HepG2 (cell line): Measurements from ENCODE around the gene KMT2B. TPM values are rescaled to one million over a fixed set of nuclear protein-coding genes. Genes with fewer than 3 reads are reported as not detected.
A peak's percentile ranks its signal among the peaks of the same experiment; 100 is the strongest.

ENCODE experiments used
- ATAC-seq: fragments of 200-7000 bp; cut with Tn5 transposase; 3 replicates; pipeline ENCODE4 v1.9.1; 2020; ENCODE audit warnings: mild to moderate bottlenecking, moderate library complexity
- BruUV-seq: library from RNA; stranded (reverse); fragments of 400-500 nt; replicated peaks from 2 replicates; lab custom pipeline; 2021; lab: Mats Ljungman, UMichigan
- CTCF ChIA-PET: fragments of 300-600 bp; formaldehyde crosslinking; extraction: SDS; loops from one replicate; lab custom pipeline; 2021; ENCODE audit warnings: low total read pairs, inconsistent platforms, low intra/inter-chr PET ratio; lab: Yijun Ruan, JAX
- POLR2A ChIA-PET: fragments of 350-600 bp; sonication (Branson Sonifier 250); formaldehyde crosslinking; loops from one replicate; lab custom pipeline; 2020; ENCODE audit warnings: antibody characterized with exemption, inconsistent platforms; lab: Yijun Ruan, JAX
- DNase-seq: peaks from one replicate; pipeline ENCODE4 v3.0.0-alpha.2; 2015; ENCODE audit warnings: low spot score
- FAIRE-seq: peaks from 3 replicates; lab custom pipeline; 2011; peaks lifted over from hg19 to GRCh38; lab: Jason Lieb, UNC
- H2AFZ ChIP-seq: one replicate; pipeline ENCODE4 v1.6.1; 2011; ENCODE audit warnings: low read length, inconsistent platforms
- H3K27ac ChIP-seq: fragments of 300-600 bp; 3 replicates; pipeline ENCODE4 v1.8.0; 2011; ENCODE audit warnings: mixed run types, mild to moderate bottlenecking, mixed read lengths, low read length, inconsistent platforms; ENCODE audit not compliant: insufficient read depth; ENCODE audit errors: extremely low read length
- H3K27me3 ChIP-seq, 2 experiments: fragments of 200-600 bp in 1 of 2; 2 replicates in 1 of 2; 3 replicates in 1 of 2; pipeline versions ENCODE4 v1.6.0 to v1.8.0; 2011; ENCODE audit warnings: low read length in 2 of 2, mild to moderate bottlenecking in 2 of 2, moderate library complexity in 2 of 2, inconsistent platforms in 1 of 2; ENCODE audit not compliant: insufficient read depth in 2 of 2, control insufficient read depth in 1 of 2
- H3K36me3 ChIP-seq, 2 experiments: fragments of 200-600 bp in 1 of 2; replicated peaks in 1 of 2; 2 replicates in 1 of 2; 3 replicates in 1 of 2; pipeline versions ENCODE4 v1.5.1 to v1.8.0; 2011; ENCODE audit warnings: low read length in 2 of 2, inconsistent platforms in 1 of 2; ENCODE audit not compliant: insufficient read depth in 2 of 2, control insufficient read depth in 1 of 2
- H3K4me1 ChIP-seq: 2 replicates; pipeline ENCODE4 v1.5.1; 2012; ENCODE audit warnings: low read length, inconsistent platforms; ENCODE audit not compliant: insufficient read depth
- H3K4me2 ChIP-seq: 2 replicates; pipeline ENCODE4 v1.6.0; 2011; ENCODE audit warnings: low read depth, low read length, inconsistent platforms
- H3K4me3 ChIP-seq, 3 experiments: fragments of 200-600 bp in 1 of 3; sonication (generic), shearing (Covaris generic) in 1 of 3; replicated peaks in 1 of 3; 2 replicates each; pipeline ENCODE4 v1.5.1; 2011 to 2016; ENCODE audit warnings: low read length in 3 of 3, inconsistent platforms in 2 of 3, low read depth in 2 of 3, mild to moderate bottlenecking in 2 of 3, control low read depth in 1 of 3, mixed read lengths in 1 of 3; ENCODE audit not compliant: insufficient read depth in 1 of 3
- H3K79me2 ChIP-seq: one replicate; pipeline ENCODE4 v1.6.1; 2011; ENCODE audit warnings: low read length, inconsistent platforms; ENCODE audit not compliant: insufficient read depth
- H3K9ac ChIP-seq: 2 replicates; pipeline ENCODE4 v1.6.0; 2011; ENCODE audit warnings: mild to moderate bottlenecking, low read depth, low read length, inconsistent platforms; ENCODE audit not compliant: insufficient read depth
- H3K9me3 ChIP-seq: 2 replicates; pipeline ENCODE4 v1.5.1; 2012; ENCODE audit warnings: mild to moderate bottlenecking, low read length
- H4K20me1 ChIP-seq: 2 replicates; pipeline ENCODE4 v1.6.0; 2011; ENCODE audit warnings: inconsistent platforms, mild to moderate bottlenecking, low read length, moderate library complexity; ENCODE audit not compliant: insufficient read depth
- ARNT ChIP-seq: fragments of 450-650 bp; IDR thresholded peaks from 2 replicates; pipeline ENCODE4 v1.6.1; 2017
- BATF2 ChIP-seq: sonication (generic); formaldehyde crosslinking; IDR thresholded peaks from 2 replicates; pipeline ENCODE4 v1.8.0; 2022; ENCODE audit warnings: mild to moderate bottlenecking, missing genetic modification reagents, moderate library complexity
- BRD4 ChIP-seq: sonication (generic); formaldehyde crosslinking; IDR thresholded peaks from 2 replicates; pipeline ENCODE4 v1.4.0; 2020; ENCODE audit warnings: missing genetic modification reagents
- CBX5 ChIP-seq: sonication (generic); formaldehyde crosslinking; IDR thresholded peaks from 2 replicates; pipeline ENCODE4 v1.4.0; 2020; ENCODE audit warnings: missing genetic modification reagents, borderline replicate concordance
- LCORL ChIP-seq, 2 experiments: fragments of 450-650 bp in 1 of 2; sonication (generic) in 1 of 2; formaldehyde crosslinking in 1 of 2; IDR thresholded peaks; 2 replicates each; pipeline versions ENCODE4 v1.5.0 to v1.6.1; 2017 to 2020; ENCODE audit warnings: antibody characterized with exemption in 1 of 2, missing genetic modification reagents in 1 of 2
- NR3C1 ChIP-seq: sonication (generic); formaldehyde crosslinking; IDR thresholded peaks from 2 replicates; pipeline ENCODE4 v1.4.0; 2020; ENCODE audit warnings: missing genetic modification reagents
- PAWR ChIP-seq: sonication (generic); formaldehyde crosslinking; IDR thresholded peaks from 2 replicates; pipeline ENCODE4 v1.4.0; 2020; ENCODE audit warnings: missing genetic modification reagents, mild to moderate bottlenecking, borderline replicate concordance
- POGZ ChIP-seq: sonication (generic); formaldehyde crosslinking; IDR thresholded peaks from 2 replicates; pipeline ENCODE4 v1.4.0; 2020; ENCODE audit warnings: mild to moderate bottlenecking, missing genetic modification reagents
- RFXANK ChIP-seq: IDR thresholded peaks from 2 replicates; pipeline ENCODE4 v1.6.1; 2016
- RXRA ChIP-seq: sonication (generic); formaldehyde crosslinking; IDR thresholded peaks from 2 replicates; pipeline ENCODE4 v1.5.1; 2020; ENCODE audit warnings: missing genetic modification reagents
- SMARCE1 ChIP-seq: fragments of 450-650 bp; IDR thresholded peaks from 2 replicates; pipeline ENCODE4 v1.6.1; 2017; ENCODE audit warnings: borderline replicate concordance
- ZBTB20 ChIP-seq: sonication (generic); formaldehyde crosslinking; IDR thresholded peaks from 2 replicates; pipeline ENCODE4 v1.8.1; 2023; ENCODE audit warnings: missing genetic modification reagents, low read depth, mild to moderate bottlenecking, borderline replicate concordance
- ZFP62 ChIP-seq: sonication (generic); formaldehyde crosslinking; IDR thresholded peaks from 2 replicates; pipeline ENCODE4 v1.4.0; 2020; ENCODE audit warnings: missing genetic modification reagents
- ZNF367 ChIP-seq: sonication (generic); formaldehyde crosslinking; IDR thresholded peaks from 2 replicates; pipeline ENCODE4 v1.4.0; 2020; ENCODE audit warnings: missing genetic modification reagents, borderline replicate concordance
- ZNF446 ChIP-seq: sonication (generic); formaldehyde crosslinking; IDR thresholded peaks from 2 replicates; pipeline ENCODE4 v1.5.0; 2020; ENCODE audit warnings: mild to moderate bottlenecking, missing genetic modification reagents
- ZNF451 ChIP-seq: sonication (generic); formaldehyde crosslinking; IDR thresholded peaks from 2 replicates; pipeline ENCODE4 v1.5.0; 2020; ENCODE audit warnings: mild to moderate bottlenecking, missing genetic modification reagents
- ZNF543 ChIP-seq: sonication (generic); formaldehyde crosslinking; IDR thresholded peaks from 2 replicates; pipeline ENCODE4 v1.4.0; 2020; ENCODE audit warnings: mild to moderate bottlenecking, missing genetic modification reagents
- ZSCAN20 ChIP-seq: sonication (generic); formaldehyde crosslinking; IDR thresholded peaks from 2 replicates; pipeline ENCODE4 v1.4.0; 2020; ENCODE audit warnings: missing genetic modification reagents, mild to moderate bottlenecking, borderline replicate concordance
- WGBS: methylation state at CpG from one replicate; pipeline ENCODE4 v1.1.6; 2017; ENCODE audit warnings: low lambda C conversion rate; 5-methylcytosine and 5-hydroxymethylcytosine counted together
- in situ Hi-C: cut with HindIII; loops from 2 replicates; pipeline ENCODE4 v1.10.0; 2017; ENCODE audit warnings: low pct_unique_long_range_greater_than_20kb; ENCODE audit not compliant: extremely low pct_ligation_motif_present
- intact Hi-C: fragments of 100-400 bp; cut with micrococcal nuclease; formaldehyde crosslinking; loops from one replicate; pipeline ENCODE4 v1.10.0; 2022; ENCODE audit not compliant: unreplicated experiment
- polyA plus RNA-seq, 8 experiments: library from polyadenylated mRNA; depleted of rRNA in 3 of 8; stranded (reverse) in 7 of 8; unstranded in 1 of 8; fragments of >200 nt; fragmentation: Illumina TruSeq in 4 of 8; extraction: Trizol in 4 of 8; gene quantifications; 2 replicates each; pipeline versions ENCODE4 v1.2.1 to v1.2.3, GENCODE V29; 2011 to 2016; ENCODE audit warnings: low read depth in 4 of 8, missing spikeins in 1 of 8, mixed read lengths in 1 of 8; ENCODE audit not compliant: insufficient read depth in 1 of 8
- total RNA-seq, 5 experiments: library from RNA; depleted of rRNA; stranded (reverse); fragments of >200 nt; fragmentation: Illumina TruSeq; extraction: Trizol; gene quantifications; 2 replicates each; pipeline ENCODE4 v1.2.3, GENCODE V29; 2016; ENCODE audit warnings: low read depth in 1 of 5

Gene KMT2B
- total and polyA plus RNA-seq, 2 of the 13 experiments (the other 11 are each of a cell fraction or from before 2014, with no cell fraction given): 6.2 to 16.9 TPM

DNA sequence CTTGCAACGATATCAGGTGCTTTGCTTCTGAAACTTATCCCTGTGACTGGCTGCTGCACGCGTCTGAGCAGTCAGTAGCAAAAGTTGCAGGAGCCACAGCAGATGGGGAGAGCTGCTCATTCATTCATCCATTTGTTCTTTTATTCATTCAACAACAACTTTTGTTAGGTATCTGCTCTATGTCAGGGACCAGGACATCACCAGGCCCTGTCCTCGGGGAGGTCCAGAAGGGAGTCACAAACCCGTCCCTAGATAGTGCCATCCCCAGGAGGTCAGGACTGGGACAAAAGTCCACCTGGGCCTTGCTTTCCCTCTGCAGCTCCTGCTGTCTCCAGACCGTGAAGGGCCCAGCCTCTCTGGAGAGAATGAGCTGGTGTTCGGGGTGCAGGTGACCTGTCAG is 60.2 kb downstream of the KMT2B start:
- Histone ChIP-seq H3K27ac (no peak overlapping the region), H4K20me1 (no peaks in the 10 kb centered on the region), H3K4me3 (no peak overlapping the region), H3K4me2 (peak overlapping the region; percentile 89; the same call in 1 of the 2 replicates), H3K27me3 (no peaks in the 10 kb centered on the region), H3K79me2 (no peaks in the 10 kb centered on the region), H2AFZ (no peak overlapping the region), H3K36me3 (peaks cover 0 to 2% of the 10 kb centered on the region in 2 experiments; a peak in 2 of 5 replicates), H3K4me1 (peaks cover 37% of the 10 kb centered on the region), H3K9me3 (no peaks in the 10 kb centered on the region), H3K9ac (no peak overlapping the region)
- WGBS: 88% methylated on average over 7 of the region's 7 CpGs
- in situ Hi-C loops: no loop called here
- ChIA-PET POLR2A (no interaction called here), CTCF (no interaction called here)
- no TSS peak for BruUV-seq
- DNase-seq (no peak), ATAC-seq (no peak), FAIRE-seq (no peak)
- intact Hi-C loops: loop anchor here (5.0 kb wide), 1 partner anchor 34 kb away; the partner anchor contains the start of gene PRODH2
- TF ChIP-seq RFXANK (no peak), ZNF543 (no peak), NR3C1 (CRISPR knock-in tag) (no peak), ZNF451 (CRISPR knock-in tag) (no peak), PAWR (no peak), POGZ (CRISPR knock-in tag) (no peak), BATF2 (CRISPR knock-in tag) (no peak), ZNF367 (CRISPR knock-in tag) (no peak), ZSCAN20 (no peak), BRD4 (CRISPR knock-in tag) (no peak), CBX5 (no peak), RXRA (CRISPR knock-in tag) (no peak), ARNT (no peak), ZNF446 (CRISPR knock-in tag) (no peak), ZBTB20 (CRISPR knock-in tag) (no peak), LCORL (IDR thresholded peaks at IDR 0.05) (no peak), LCORL (CRISPR knock-in tag; IDR thresholded peaks at IDR 0.05) (no peak), SMARCE1 (no peak), ZFP62 (CRISPR knock-in tag) (no peak)
